SK-N-SH (cell line): Measurements from ENCODE around the gene ZNF708.

ENCODE experiments used
- CHD2 ChIP-seq: fragments of 150-350 bp; IDR thresholded peaks from 2 replicates; pipeline ENCODE4 v1.6.1; 2018; ENCODE audit warnings: low read length; ENCODE audit not compliant: partially characterized antibody
- FOSL2 ChIP-seq: IDR thresholded peaks from 2 replicates; pipeline ENCODE4 v1.4.0; 2012; ENCODE audit warnings: low read depth, mild to moderate bottlenecking, moderate library complexity, borderline replicate concordance
- JUND ChIP-seq: IDR thresholded peaks from 2 replicates; pipeline ENCODE4 v1.4.0; 2012
- MXI1 ChIP-seq: IDR thresholded peaks from 2 replicates; pipeline ENCODE4 v1.6.1; 2012; ENCODE audit warnings: mild to moderate bottlenecking, low read depth, low read length, improper control_type of control experiment
- POLR2AphosphoS5 ChIP-seq: IDR thresholded peaks from 2 replicates; pipeline ENCODE4 v1.6.1; 2012; ENCODE audit warnings: low read depth, low read length
- RAD21 ChIP-seq: IDR thresholded peaks from 2 replicates; pipeline ENCODE4 v1.6.1; 2012; ENCODE audit warnings: mild to moderate bottlenecking, low read length
- REST ChIP-seq: IDR thresholded peaks from 2 replicates; pipeline ENCODE4 v1.6.1; 2012; ENCODE audit warnings: mild to moderate bottlenecking, low read depth, low read length, moderate library complexity
- RFX5 ChIP-seq: IDR thresholded peaks from 2 replicates; pipeline ENCODE4 v1.6.1; 2012; ENCODE audit warnings: mild to moderate bottlenecking, improper control_type of control experiment, low read length
- TAF1 ChIP-seq: IDR thresholded peaks from 2 replicates; pipeline ENCODE4 v1.6.1; 2012; ENCODE audit warnings: low read depth, mild to moderate bottlenecking, low read length, moderate library complexity, borderline replicate concordance
- TCF12 ChIP-seq: IDR thresholded peaks from 2 replicates; pipeline ENCODE4 v1.4.0; 2012
- USF1 ChIP-seq: IDR thresholded peaks from 2 replicates; pipeline ENCODE4 v1.4.0; 2012; ENCODE audit warnings: low read depth, borderline replicate concordance
- YY1 ChIP-seq: IDR thresholded peaks from 2 replicates; pipeline ENCODE4 v1.4.0; 2012; ENCODE audit warnings: low read depth, mild to moderate bottlenecking
- ZBTB33 ChIP-seq: IDR thresholded peaks from 2 replicates; pipeline ENCODE4 v1.4.0; 2012; ENCODE audit warnings: low read depth, borderline replicate concordance
- TF ChIP-seq, protein P1 (sequence below): fragments of 200-600 bp; sonication (generic); IDR thresholded peaks from 2 replicates; pipeline ENCODE4 v1.6.1; 2017; ENCODE audit warnings: antibody characterized with exemption, mild to moderate bottlenecking, moderate library complexity

- TF ChIP-seq, protein P1, sequence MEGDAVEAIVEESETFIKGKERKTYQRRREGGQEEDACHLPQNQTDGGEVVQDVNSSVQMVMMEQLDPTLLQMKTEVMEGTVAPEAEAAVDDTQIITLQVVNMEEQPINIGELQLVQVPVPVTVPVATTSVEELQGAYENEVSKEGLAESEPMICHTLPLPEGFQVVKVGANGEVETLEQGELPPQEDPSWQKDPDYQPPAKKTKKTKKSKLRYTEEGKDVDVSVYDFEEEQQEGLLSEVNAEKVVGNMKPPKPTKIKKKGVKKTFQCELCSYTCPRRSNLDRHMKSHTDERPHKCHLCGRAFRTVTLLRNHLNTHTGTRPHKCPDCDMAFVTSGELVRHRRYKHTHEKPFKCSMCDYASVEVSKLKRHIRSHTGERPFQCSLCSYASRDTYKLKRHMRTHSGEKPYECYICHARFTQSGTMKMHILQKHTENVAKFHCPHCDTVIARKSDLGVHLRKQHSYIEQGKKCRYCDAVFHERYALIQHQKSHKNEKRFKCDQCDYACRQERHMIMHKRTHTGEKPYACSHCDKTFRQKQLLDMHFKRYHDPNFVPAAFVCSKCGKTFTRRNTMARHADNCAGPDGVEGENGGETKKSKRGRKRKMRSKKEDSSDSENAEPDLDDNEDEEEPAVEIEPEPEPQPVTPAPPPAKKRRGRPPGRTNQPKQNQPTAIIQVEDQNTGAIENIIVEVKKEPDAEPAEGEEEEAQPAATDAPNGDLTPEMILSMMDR = no peak
- TF ChIP-seq FOSL2 (no peak), CHD2 (no peak), POLR2AphosphoS5 (no peak), USF1 (no peak), MXI1 (no peak), RFX5 (no peak), TAF1 (no peak), RAD21 (no peak), YY1 (no peak), REST (no peak), ZBTB33 (no peak), TCF12 (no peak), JUND (no peak)
Measured at GRCh38 chr19:21260164-21260847, 68.9 kb downstream of the ZNF708 start.
